ENCODE data around the gene FAM136A. TPM values are rescaled to one million over a fixed set of nuclear protein-coding genes. Genes with fewer than 3 reads are reported as not detected.
A peak's percentile ranks its signal among the peaks of the same experiment; 100 is the strongest.

Gene FAM136A
- total and polyA plus RNA-seq, 2 of the 13 experiments (the other 11 are each of a cell fraction or from before 2014, with no cell fraction given) = 77.8 to 126 TPM

- H3K36me3 ChIP-seq (replicated peaks in 1 of 2; ENCODE audit: control insufficient read depth in 1 of 2, insufficient read depth in 2 of 2, low read length in 2 of 2) = peaks cover 14 to 17% of the 10 kb centered on the region in 2 experiments
- peak overlapping the region; percentile 78 for H3K27ac ChIP-seq (ENCODE audit: extremely low read length, insufficient read depth, low read length)
- WGBS (ENCODE audit: low lambda C conversion rate) = 30% methylated on average over 3 of the region's 3 CpGs
- ChIA-PET CTCF (ENCODE audit: low intra/inter-chr PET ratio, low total read pairs) (interaction anchor here (1.4 kb wide), 1 partner anchor 31 kb away, joined by 4 read pairs; the partner anchor contains the start of gene FAM136A), POLR2A (interaction anchor here (0.6 to 3.9 kb wide), 14 partner anchors 10 to 356 kb away, joined by 3 to 69 read pairs (median 8); partner anchors contain the start of genes C2orf42, FAM136A, MXD1 and PCYOX1)
- no peaks in the 10 kb centered on the region for H3K9me3 ChIP-seq (ENCODE audit: low read length)
- ATAC-seq (no peak), DNase-seq (ENCODE audit: low spot score) (no peak), FAIRE-seq (peak; percentile 57)
- peak overlapping the region in 1 of 3 experiments; percentile 32; a peak in 1 of 6 replicates for H3K4me3 ChIP-seq (replicated peaks in 1 of 3; ENCODE audit: insufficient read depth in 1 of 3, low read depth in 2 of 3, low read length in 3 of 3)
- BruUV-seq (replicated peaks) = no TSS peak
- H2AFZ ChIP-seq (ENCODE audit: low read length) = no peak overlapping the region
- H3K79me2 ChIP-seq (ENCODE audit: insufficient read depth, low read length) = peaks cover 14% of the 10 kb centered on the region
- intact Hi-C loops (cut with micrococcal nuclease; ENCODE audit: unreplicated experiment) = no loop called here
- H3K4me2 ChIP-seq (ENCODE audit: low read depth, low read length) = peak overlapping the region; percentile 62
- H3K27me3 ChIP-seq (ENCODE audit: control insufficient read depth in 1 of 2, insufficient read depth in 2 of 2, low read length in 2 of 2) = no peaks in the 10 kb centered on the region
- in situ Hi-C loops (cut with HindIII; ENCODE audit: extremely low pct_ligation_motif_present, low pct_unique_long_range_greater_than_20kb) = no loop called here
- H4K20me1 ChIP-seq (ENCODE audit: insufficient read depth, low read length) = no peaks in the 10 kb centered on the region
- peak overlapping the region; percentile 45 for H3K9ac ChIP-seq (ENCODE audit: insufficient read depth, low read depth, low read length)
- peaks cover 28% of the 10 kb centered on the region for H3K4me1 ChIP-seq (ENCODE audit: insufficient read depth, low read length)
- TF ChIP-seq MBNL3 (CRISPR knock-in tag; conservative IDR thresholded peaks at IDR 0.05) (no peak), IKZF4 (CRISPR knock-in tag; IDR thresholded peaks at IDR 0.05; ENCODE audit: borderline replicate concordance, low read depth, not compliant biosample characterization) (no peak), ZBTB2 (CRISPR knock-in tag; IDR thresholded peaks at IDR 0.05; ENCODE audit: low read depth) (no peak), ATRX (CRISPR knock-in tag; IDR thresholded peaks at IDR 0.05; ENCODE audit: borderline replicate concordance) (no peak), NCOR1 (IDR thresholded peaks at IDR 0.05; ENCODE audit: borderline replicate concordance, low read length) (no peak), SOX13 (IDR thresholded peaks at IDR 0.05) (no peak), SOX13 (CRISPR knock-in tag; conservative IDR thresholded peaks at IDR 0.05 in 1 of 2, IDR thresholded peaks at IDR 0.05 in 1 of 2) (no peak), TRIM24 (CRISPR knock-in tag; IDR thresholded peaks at IDR 0.05) (no peak), ZNF33A (CRISPR knock-in tag; IDR thresholded peaks at IDR 0.05; ENCODE audit: borderline replicate concordance) (no peak), PLRG1 (conservative IDR thresholded peaks at IDR 0.05) (no peak), HMGXB3 (CRISPR knock-in tag; IDR thresholded peaks at IDR 0.05; ENCODE audit: borderline replicate concordance) (no peak), XRCC5 (optimal IDR thresholded peaks at IDR 0.05; ENCODE audit: low read length) (no peak), ESRRA (CRISPR knock-in tag; IDR thresholded peaks at IDR 0.05; ENCODE audit: low read depth) (no peak), ZBTB46 (CRISPR knock-in tag; IDR thresholded peaks at IDR 0.05; ENCODE audit: borderline replicate concordance) (no peak)
Observed at GRCh38 chr2:70270323-70270722, 31.5 kb downstream of the FAM136A start.

Measured in HepG2 (cell line).